NCI-H2107 treated with DMSO at 0.1 percent for 48 hours (cell line): ENCODE results near the gene PLD4.

Experiments
- DNase-seq: peaks from one replicate; lab custom pipeline; 2025; ENCODE audit not compliant: unreplicated experiment; lab: John Stamatoyannopoulos, UW

Gene PLD4

DNA sequence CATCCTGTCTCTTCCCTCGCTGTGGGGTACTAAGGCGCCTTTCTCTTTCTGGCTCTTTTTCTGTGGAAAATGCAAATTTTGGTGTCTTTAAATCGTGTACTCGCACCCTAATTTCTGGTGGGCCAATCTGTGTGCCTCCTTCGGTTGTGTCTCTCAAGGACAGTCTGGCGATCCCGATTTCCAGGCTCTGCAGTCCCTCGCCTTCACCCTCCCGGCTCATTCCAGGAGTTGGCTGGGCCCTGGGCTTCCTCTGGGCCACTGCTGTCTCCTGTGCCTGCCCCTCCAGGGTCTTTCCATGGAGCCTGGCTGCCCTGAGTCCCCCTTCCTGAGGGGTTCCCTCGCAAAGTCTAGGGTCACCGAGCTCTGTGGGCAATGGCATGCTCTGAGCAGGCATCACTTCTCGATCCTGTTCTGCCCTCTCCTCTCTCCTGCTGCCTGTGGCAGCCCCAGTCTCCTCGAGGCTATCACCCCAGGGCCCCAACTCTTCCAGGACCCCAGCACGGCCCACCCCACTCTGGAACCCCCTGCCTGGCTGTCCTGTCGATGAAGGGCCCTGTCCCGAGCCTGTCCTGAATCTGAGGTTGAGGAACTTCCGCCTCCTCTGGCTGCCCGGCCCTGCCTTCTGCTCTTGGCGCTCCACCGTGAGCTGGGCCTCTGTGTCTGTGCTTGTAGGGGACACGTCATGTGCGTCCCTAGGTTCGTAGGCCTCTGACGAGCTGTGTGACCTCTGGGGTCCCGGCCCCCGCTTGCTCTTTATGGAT lies 29.4 kb downstream of the PLD4 start:
- DNase-seq, result no peak

DNA sequence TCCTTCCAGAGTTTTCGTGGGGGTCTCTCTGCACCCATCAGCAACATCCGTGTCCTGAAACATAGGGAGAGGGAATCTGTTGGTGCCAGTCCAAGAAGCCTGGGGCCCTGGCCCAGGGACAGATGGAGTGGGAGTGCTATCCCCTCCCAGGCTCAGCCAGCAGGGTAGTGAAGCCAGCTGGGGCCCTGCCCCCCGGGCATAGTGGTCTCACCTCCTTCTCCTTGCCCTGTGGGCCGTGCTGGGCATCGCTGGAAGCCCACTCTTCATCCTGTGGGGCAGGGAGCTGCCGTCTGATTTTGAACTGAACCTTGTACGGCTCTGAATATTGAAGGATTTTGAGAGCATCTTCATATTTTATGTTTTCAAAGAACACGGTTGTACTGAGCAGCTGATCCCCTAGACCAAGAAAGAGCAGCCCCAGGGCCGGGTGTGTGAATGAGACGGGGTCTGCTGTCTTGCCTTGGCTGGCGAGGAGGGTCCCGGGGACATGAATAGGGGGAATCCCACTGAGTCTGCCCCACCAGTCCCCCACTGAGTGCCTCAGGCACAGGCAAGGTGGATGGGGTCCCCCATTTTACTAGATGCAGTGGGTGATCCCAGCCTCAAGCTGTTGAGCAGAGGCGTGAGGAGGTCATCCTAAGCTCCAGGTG lies 30.2 kb downstream of the PLD4 start:
- DNase-seq, result no peak

DNA sequence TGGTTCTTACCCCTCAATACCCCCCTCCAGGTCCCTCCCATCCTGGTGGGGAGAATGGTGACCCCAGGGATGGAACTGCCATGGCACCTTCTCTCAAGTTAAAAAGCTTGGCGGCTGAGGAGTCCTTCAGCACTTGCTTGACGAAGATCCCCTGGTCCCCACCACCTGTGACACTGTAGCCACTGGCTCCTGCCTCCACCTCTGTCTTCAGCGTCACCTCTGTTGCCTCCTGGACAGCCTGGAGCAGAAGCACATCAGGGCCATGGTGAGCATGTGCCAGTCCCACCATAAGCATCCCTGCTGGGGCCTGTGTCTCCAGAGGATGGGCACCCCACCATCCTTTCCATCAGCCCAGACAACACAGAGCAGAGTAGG lies 30.7 kb downstream of the PLD4 start:
- no peak for DNase-seq

DNA sequence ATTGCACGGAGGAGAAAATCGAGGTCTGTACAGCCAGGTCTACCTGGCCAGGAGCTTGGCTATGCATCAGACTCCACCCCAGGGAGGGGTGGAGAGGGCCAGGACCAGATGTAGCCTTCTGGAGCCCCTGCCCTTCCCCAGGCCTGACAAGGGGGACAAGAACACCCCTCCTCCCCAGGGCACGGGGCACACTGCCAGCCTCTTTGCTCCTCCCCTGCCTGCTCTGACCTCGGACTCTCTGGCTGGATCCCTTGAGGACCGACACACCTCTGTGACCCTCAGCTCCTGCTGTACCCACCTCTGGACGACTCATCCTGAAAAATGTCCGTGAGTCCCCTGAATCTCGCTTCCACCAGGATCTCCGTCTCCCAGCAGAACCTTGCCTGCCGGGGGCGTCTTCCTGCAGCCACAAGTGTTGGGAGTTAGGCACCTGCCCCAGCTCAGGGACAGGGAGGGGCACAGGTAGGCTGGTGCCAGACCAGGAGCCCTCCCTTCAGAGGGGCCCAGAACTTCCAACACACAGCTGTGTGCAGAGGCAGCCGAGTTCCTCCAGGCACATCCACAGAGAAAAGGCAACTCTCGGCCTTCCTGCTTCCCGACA lies 31.7 kb downstream of the PLD4 start:
- no peak for DNase-seq

DNA sequence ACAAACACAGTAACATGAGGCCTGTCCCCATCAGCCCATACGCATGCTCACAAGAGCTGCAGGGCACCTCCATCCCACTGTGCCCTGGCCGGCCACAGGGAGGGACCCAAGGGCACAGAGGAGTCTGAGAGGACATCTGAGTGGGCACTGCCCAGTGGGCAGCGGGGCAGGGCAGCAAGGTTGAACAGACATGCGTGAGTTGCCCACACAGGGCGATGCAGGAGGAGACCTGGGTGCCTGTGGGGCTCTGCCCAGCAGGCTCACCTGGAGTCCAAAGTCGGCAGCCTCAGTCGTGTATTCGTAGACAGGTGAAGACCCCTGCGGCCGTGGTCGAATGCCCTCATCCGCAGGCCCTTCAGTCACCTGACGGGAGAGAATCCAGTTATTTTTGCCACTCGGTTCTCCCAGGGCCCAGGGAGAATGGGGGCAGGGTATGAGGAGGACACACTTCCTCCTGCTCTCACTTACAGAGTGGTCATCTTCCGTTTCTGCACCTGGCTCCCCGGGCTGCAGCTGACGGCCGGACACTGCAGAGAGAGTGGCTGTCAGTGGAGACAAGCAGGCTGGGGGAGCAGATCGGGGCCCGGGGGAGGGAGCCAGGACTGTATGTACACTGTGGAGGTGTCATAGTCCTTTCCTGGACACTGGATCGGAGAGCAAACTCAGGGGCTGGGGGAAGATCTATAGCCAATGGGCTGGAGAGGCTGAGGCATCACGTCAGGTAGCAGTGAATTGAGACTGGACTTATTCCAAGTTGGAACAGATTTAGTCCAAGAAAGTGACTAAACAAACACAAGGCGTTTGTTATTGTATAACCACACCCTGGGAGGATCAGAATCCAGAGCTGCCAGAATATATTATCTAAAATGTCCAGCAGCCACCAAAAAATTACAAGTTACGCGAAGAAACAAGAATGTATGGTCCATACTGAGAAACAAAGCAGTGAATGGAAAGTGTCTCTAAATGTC lies 32.8 kb downstream of the PLD4 start:
- DNase-seq, result no peak

DNA sequence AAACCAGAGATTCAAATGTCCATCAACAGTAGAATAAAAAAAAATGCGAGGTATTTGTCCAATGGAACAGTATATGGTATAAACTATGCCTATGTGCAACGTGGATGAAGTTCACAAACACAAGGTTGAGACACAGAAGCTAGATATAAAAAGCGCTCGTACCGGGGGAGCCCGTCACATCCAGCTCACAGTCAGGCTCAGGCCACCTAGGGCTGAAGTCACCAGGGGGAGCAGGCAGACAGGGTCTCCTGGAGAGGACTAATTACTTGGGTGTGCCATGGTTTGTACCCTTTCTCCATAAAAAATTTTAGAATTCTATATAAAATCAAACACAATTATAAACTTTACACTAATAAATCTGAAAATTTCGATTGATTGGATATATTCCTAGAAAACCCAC lies 39.9 kb downstream of the PLD4 start:
- DNase-seq, result no peak

DNA sequence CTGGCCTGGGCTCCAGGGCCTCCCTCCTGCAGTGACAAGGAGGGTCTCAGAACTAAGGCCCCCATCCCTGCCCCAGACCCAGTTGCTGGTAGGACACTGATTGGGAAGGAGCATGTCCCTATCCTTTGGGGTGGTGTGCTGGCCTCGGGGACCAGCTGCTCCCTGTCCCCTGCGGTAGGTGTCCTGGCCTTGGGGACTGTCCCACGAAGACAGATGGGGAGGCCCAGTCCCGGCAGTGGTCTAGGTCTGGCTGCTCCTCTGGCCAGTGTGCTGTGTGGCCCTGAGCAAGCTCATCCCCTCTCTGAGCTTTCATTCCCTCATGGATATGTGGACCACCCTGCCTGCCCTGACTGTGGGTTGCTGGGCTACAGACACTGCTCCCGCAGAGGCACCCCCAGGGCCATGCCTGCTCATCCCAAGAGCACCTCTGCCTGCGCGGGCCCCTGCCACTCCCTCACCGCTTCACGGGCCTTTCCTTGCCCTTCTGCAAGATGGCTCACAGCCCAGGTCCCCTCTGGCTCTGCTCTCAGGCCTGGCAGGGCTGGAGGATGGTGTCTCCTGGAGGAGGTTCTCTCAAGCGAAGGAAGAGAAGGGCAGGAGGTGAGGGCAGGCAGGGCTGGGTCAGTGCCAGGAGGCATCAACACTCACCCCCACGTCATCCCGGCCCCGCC lies 41.0 kb downstream of the PLD4 start:
- DNase-seq, result no peak

DNA sequence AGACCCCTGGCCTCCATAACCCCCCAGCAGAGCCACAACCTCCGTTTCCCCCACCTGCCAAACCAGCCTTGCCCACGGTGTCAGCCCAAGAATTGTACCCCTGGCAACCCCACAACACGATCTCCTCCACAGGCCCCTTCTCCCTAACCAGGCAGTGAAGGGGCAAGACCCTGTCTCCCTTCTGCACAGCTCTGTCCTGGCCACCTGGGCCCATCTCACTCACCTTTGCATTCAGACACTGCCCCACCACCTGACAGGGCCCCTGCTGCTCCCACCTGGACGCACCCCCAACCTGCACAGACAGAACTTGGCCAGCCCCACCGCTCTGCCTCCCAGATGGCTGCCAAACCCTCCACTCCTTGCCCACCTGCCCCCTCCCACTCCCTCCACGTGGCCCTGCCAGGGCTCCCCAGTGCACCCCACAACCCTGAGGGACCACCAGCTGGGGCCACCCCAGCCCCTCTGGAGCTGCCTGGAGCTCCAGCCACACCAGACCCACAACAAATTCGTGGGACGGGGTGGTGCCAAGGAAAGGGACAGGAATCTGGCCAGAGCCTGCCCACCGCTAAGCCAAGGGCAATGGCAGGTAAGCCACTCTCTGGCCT lies 41.7 kb downstream of the PLD4 start:
- DNase-seq, result no peak

DNA sequence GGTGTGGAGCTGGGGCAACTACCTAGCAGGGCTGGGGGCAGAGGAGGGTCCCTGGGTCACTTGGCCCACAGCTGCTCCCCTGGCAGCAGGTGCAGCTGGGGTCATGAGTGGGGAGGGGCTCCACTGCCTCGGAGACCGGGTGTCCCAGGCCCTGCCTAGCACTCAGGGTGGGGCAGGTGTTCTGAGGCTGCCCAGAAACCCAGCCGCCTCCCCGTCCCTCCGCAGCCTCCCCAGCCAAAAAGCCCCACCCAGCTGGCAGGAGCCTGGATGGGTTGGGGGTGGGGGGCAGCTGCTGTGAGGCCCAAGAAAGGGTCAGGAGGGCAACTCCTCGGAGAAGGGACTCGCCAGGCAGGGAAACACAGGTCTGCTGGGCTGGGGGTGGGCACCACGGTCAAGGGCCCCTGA lies 42.3 kb downstream of the PLD4 start:
- DNase-seq, result no peak

DNA sequence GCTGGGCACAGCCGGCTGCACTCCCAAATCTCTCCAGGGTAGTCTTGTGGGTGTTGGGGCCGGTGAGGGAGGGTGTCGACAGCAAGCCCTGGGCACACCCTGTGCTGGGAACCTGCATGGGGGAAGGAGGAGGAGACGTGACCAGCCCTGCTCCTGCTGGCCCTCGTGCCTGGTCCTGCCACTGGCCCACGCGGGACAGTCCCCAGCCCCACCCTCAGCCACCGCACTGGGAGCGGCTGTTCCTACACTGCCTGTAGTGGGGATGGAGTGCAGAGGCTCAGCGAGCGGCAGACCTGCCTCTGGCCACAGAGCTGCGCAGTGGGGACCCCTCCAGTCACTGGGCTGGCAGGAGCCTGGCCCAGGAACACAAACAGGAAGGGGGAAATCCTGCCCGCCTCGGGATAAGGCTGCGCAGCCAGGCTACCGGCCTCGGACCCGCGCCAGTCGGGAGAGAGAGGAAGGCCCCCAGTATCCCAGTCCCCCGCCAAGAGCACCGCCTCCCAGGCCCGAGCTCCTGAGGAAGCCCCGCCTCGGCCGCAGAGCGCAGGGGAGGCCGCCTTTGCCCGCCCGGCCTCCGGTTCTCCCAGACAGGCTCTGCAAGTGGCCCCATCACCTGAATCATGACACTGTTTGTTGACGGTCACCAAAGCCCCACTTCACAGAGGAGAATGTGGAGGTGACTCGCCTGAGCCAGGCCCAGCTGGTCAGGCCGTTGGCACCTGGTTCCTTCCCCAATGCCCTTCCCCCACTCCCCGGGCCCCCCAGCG lies 42.9 kb downstream of the PLD4 start:
- DNase-seq, result peak; percentile 18

DNA sequence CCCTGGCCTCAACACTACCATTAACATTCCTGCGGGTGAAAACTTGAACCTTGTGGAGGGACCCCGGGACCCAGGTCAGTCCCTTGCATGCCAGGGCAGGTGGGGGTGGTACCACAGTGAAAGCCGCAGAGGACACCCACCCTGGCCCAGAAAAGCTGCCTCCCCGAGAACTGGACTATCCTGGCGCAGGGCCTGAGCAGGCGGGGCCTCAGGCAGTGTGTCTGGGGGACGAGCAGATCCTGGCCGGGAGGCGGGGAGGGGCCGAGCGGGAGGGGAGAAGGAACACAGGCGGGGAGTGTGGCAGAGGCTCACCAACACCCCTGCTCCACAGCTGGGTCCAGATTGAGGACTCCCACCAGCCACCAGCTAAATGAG lies 43.5 kb downstream of the PLD4 start:
- no peak for DNase-seq

DNA sequence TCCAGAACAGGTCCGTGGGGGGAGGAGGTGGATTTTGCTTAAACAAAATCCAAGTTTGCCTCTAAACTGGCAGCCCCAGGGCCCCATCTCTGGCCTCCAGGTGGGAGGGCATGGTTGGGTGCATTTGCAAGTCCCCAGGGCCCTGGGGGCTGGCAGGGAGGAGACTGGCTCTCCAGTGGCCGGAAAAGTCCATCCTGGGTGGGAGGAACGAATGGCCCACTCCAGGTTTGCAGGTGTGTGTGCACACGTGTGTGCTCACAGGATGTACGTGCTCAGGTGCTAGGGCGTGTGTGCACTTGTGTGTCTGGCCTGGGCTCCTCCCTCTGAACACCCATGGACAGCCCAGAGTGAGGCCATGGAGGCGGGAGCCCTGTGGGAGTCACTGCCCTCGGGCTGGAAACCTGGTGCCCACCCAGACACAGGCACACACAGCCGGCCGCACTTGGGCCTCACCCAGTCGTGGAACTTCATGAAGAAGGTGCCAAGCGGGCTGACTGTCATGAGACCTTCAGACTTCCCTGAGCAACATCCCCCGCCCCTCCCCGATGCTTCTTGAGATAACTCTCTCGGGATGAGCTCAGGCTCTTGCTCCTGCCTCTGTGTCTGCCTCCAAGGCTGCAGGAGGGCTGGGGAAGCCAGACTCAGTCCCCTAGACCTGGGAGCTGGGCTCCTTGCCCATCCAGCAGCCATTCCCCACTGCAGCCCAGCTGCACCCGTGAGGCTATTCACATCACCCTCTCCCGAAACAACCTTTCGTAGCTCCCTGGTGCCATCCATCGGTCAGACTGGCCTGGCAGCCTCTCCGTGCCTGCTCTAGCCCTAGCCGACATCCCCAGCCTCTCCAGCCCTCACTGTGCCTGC lies 44.1 kb downstream of the PLD4 start:
- DNase-seq, result no peak

DNA sequence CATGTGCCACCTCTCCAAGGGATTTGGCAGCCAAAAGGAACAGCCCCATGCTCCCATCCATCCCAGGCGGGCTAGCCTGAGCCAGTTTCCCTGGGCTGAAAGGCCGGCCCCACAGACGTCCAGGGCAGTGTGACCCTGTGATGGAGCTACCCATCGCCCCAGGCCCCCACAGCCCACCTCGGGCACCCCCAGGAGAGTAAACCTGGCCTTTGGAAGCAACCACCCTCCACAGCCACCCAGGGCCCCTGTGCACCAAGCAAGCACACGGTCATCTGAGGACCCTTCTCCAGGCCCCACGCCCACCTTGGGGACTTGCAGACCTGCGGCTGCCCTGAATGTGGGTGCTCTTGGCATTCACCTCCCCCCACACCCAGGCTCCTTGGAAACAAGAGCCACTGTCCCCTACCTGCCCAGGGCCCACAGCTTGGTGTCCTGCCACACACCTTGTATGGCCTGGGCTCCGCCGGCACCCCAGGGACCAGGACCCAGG lies 45.1 kb downstream of the PLD4 start:
- DNase-seq, result no peak

DNA sequence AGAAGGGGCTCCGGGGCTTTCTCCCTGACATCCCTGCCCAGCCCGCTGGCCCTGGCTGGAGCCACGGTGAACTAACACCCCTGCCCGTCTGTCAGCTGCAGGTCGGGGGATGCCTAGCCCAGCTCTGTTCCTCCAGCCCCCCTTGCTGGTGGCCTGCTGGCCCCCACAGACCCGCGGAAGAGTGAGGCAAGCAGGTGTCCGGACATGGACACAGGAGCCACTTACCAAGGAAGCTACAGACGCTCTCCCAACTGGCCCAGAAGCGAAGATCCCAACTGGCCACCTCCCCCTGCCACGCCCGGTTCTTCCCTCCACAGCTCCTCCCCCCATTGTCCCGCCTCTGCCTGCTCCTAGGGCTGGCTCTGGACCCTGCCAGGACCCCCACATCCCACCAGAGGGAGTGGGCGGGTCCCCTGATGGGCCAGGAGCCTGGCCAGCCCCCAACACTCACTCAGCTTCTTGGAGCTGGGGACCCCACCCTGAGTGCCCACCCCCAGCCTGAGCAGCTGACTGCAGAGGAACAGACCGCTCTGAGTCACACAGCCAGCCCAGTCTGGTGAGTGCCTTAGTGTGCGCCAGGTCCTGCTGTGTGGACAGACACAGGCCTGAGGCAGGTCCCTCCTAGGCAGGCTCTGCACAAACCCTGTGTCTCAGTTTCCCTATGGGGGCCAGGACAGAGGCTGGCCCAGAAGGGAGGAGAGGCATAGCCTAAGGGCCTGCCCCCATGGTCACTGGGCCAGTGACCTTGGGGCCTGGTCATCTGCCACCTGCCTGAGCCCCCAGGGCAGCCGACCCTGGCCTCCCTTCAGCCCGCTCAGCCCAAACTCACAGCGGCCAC lies 45.8 kb downstream of the PLD4 start:
- no peak for DNase-seq

DNA sequence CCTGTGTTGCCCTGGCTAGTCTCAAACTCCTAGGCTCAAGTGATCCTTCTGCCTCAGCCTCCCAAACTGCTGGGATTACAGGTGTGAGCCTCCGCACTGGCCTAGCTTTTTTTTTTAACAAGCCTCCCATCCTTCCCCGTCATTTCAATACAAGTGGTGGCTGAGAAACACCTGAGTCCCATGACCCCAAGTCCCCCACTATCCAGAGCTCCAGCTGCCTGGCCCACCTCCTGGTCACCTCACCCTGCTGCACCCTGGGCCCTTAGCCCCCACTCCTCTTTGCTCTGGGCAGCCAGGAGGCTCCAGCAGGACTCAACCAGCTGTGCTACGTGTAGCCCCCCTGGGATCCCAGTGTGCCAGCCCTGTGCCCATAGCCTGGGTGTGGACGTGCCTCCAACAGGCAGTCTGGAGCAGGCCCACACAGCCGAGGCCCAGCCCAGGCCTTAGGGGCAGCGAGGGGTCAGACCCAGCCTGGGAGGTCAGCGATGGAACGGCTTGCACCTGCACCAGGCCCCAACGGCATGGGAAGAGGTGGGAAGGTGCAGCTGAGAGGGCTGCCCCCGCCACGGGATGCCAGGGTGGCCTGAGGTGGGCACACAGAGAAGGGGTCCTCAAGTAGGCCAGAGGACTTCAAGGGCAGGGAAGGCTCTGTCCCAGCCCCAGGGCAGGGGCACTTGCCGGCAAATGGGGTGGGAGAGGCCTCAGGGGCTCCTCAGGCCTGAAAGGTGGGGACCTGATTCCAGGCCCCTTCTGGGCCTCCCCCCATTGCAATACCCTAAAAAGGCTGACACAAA lies 47.0 kb downstream of the PLD4 start:
- no peak for DNase-seq

DNA sequence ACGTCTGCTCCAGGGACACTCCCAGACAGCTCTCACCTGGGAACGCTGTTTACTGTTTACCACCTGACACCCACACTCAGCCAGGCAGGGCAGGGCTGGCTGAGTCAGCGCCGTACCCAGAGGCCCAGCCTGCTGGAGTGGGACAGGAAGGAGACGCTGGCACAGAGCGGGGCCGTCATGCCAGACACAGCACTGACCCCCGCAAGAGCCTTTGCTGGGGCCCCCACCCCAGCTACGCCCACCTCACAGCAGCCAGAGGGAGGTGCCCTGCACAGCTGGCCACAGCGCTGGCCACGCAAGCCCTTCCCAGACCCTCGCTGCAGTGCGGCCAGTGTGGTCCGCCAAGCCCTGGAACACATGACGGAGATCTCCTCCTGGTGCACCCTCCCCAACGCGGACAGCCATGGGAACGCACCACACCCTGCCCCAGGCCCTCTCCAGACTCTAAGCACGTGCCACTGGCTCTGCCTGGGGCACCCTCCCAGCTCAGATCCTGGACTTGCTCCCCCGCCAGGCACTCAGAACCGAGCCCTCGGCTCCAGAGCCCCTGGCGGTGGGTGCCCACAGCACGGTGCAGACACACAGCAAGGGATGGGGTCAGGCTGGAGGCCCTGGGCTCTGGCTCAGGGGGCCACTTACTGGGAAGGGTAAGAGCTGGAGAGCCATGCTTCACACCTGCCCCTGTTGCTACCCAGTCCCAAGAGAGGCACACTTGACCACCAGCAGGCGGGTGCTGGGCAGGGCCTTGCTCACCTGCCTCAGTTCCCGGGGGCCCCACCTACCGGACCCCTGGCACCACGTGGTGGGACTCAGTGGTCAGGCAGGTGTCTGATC lies 47.8 kb downstream of the PLD4 start:
- DNase-seq, result peak; percentile 85
